CD8-positive, alpha-beta memory T cell (primary cell): Measurements from ENCODE around the gene TMSB4Y. TPM values are rescaled to one million over a fixed set of nuclear protein-coding genes. Genes with fewer than 3 reads are reported as not detected.

ENCODE experiments used
- CTCF ChIA-PET: fragments of 350-600 bp; sonication (Branson Sonifier 250); formaldehyde crosslinking; loops from one replicate; lab custom pipeline; 2021; ENCODE audit warnings: antibody characterized with exemption; lab: Charles Lee
- POLR2A ChIA-PET: fragments of 350-600 bp; sonication (Branson Sonifier 250); formaldehyde crosslinking; loops from one replicate; lab custom pipeline; 2021; ENCODE audit warnings: antibody characterized with exemption; lab: Charles Lee
- DNase-seq, 5 donors: peaks; one replicate each; pipeline versions ENCODE4 v3.0.0 to v3.0.0-alpha.2; 2020 to 2022; ENCODE audit warnings: mixed read lengths in 1 of 5
- H3K27ac ChIP-seq: one replicate; pipeline ENCODE4 v1.7.0; 2013; ENCODE audit warnings: low read depth, mild to moderate bottlenecking, low read length, moderate library complexity
- H3K27me3 ChIP-seq: 2 replicates; pipeline ENCODE4 v1.7.0; 2013; ENCODE audit warnings: low read length, mild to moderate bottlenecking; ENCODE audit not compliant: insufficient read depth, poor library complexity, severe bottlenecking
- H3K36me3 ChIP-seq: 2 replicates; pipeline ENCODE4 v1.7.0; 2013; ENCODE audit warnings: mild to moderate bottlenecking, low read length, moderate library complexity; ENCODE audit not compliant: insufficient read depth
- H3K4me1 ChIP-seq: 2 replicates; pipeline ENCODE4 v1.7.0; 2013; ENCODE audit warnings: mild to moderate bottlenecking, low read length, moderate library complexity; ENCODE audit not compliant: insufficient read depth
- H3K4me3 ChIP-seq: 2 replicates; pipeline ENCODE4 v1.7.0; 2013; ENCODE audit warnings: mild to moderate bottlenecking, low read length
- H3K9me3 ChIP-seq: 2 replicates; pipeline ENCODE4 v1.7.0; 2013; ENCODE audit warnings: mild to moderate bottlenecking, low read length
- H3K27ac Mint-ChIP-seq, 8 donors: one replicate each; pipeline ENCODE4 v1.8.0; 2020 to 2021; ENCODE audit warnings: mixed read lengths in 8 of 8, mild to moderate bottlenecking in 6 of 8, inconsistent platforms in 3 of 8, moderate library complexity in 3 of 8
- H3K27me3 Mint-ChIP-seq, 2 donors: one replicate each; pipeline ENCODE4 v1.8.0; 2020 to 2021; ENCODE audit warnings: mixed read lengths in 2 of 2, mild to moderate bottlenecking in 1 of 2, moderate library complexity in 1 of 2
- H3K36me3 Mint-ChIP-seq, 3 donors: one replicate each; pipeline ENCODE4 v1.8.0; 2020 to 2021; ENCODE audit warnings: mixed read lengths in 3 of 3, inconsistent platforms in 1 of 3, mild to moderate bottlenecking in 1 of 3
- H3K4me1 Mint-ChIP-seq, 3 donors: one replicate each; pipeline ENCODE4 v1.8.0; 2020 to 2021; ENCODE audit warnings: mixed read lengths in 3 of 3, inconsistent platforms in 1 of 3, mild to moderate bottlenecking in 1 of 3
- H3K4me3 Mint-ChIP-seq, 7 donors: one replicate each; pipeline ENCODE4 v1.8.0; 2020 to 2021; ENCODE audit warnings: mixed read lengths in 7 of 7, mild to moderate bottlenecking in 6 of 7, moderate library complexity in 4 of 7, inconsistent platforms in 2 of 7
- H3K9me3 Mint-ChIP-seq, 5 donors: one replicate each; pipeline ENCODE4 v1.8.0; 2020 to 2022; ENCODE audit warnings: mixed read lengths in 5 of 5, mild to moderate bottlenecking in 3 of 5, moderate library complexity in 2 of 5, inconsistent platforms in 1 of 5
- polyA plus RNA-seq: library from polyadenylated mRNA; unstranded; fragments of 300-500 nt; fragmentation: Illumina TruSeq; gene quantifications from one replicate; pipeline ENCODE4 v1.2.3, GENCODE V29; 2021
- total RNA-seq, 2 experiments: library from RNA; stranded (reverse); gene quantifications; one replicate each; pipeline ENCODE4 v1.2.3, GENCODE V29; 2021

TMSB4Y gene
- 1 to 10 TPM; 1.4 to 1.8 TPM for total RNA-seq
- not detected for polyA plus RNA-seq

GRCh38 chrY:13703568-13703968, at the start of gene TMSB4Y:
TSS of gene TMSB4Y (plus strand) at chrY:13703899.
- CTCF ChIA-PET, result interaction anchor here (0.7 kb wide), 1 partner anchor 1721 kb away, joined by 4 read pairs; no protein-coding TSS in a partner anchor
- H3K27ac Mint-ChIP-seq, result peak within 1 kb of the TSS in 2 of 8 donors; percentile 97 to 100

GRCh38 chrY:13664162-13664561, 39.5 kb upstream of the TMSB4Y start:
- H3K9me3 ChIP-seq, result no peaks in the 10 kb centered on the region
- Mint-ChIP-seq H3K4me3 (no peak overlapping the region), H3K9me3 (no peaks in the 10 kb centered on the region), H3K4me1 (no peaks in the 10 kb centered on the region), H3K27ac (no peak overlapping the region), H3K27me3 (no peaks in the 10 kb centered on the region), H3K36me3 (no peaks in the 10 kb centered on the region)
- H3K4me1 ChIP-seq, result no peaks in the 10 kb centered on the region
- H3K36me3 ChIP-seq, result no peaks in the 10 kb centered on the region
- no peak overlapping the region for H3K4me3 ChIP-seq
- H3K27ac ChIP-seq, result no peak overlapping the region
- POLR2A ChIA-PET, result no interaction called here
- no peak for DNase-seq
- CTCF ChIA-PET, result no interaction called here
- no peaks in the 10 kb centered on the region for H3K27me3 ChIP-seq

More at GRCh38 chrY:13703568-13703968, at the start of gene TMSB4Y:
- H3K4me1 ChIP-seq, result peaks cover 13% of the 10 kb centered on the region
- no peaks in the 10 kb centered on the region for H3K36me3 ChIP-seq
- Mint-ChIP-seq H3K4me1 (peaks cover 0 to 31% (median 0%) of the 10 kb centered on the region in 3 donors), H3K9me3 (no peaks in the 10 kb centered on the region), H3K4me3 (peak within 1 kb of the TSS in 2 of 7 donors; percentile 92 to 100), H3K27me3 (no peaks in the 10 kb centered on the region), H3K36me3 (peaks cover 0 to 12% (median 0%) of the 10 kb centered on the region in 3 donors)
- POLR2A ChIA-PET, result interaction anchor here (0.9 to 2.0 kb wide), 3 partner anchors 16 to 799 kb away, joined by 3 to 23 read pairs (median 3); partner anchors contain the start of genes DDX3Y and UTY
- no peaks in the 10 kb centered on the region for H3K27me3 ChIP-seq
- peak within 1 kb of the TSS; percentile 76 for H3K27ac ChIP-seq
- peak within 1 kb of the TSS; percentile 62 for H3K4me3 ChIP-seq
- H3K9me3 ChIP-seq, result no peaks in the 10 kb centered on the region
- DNase-seq, result peak in 3 of 5 donors; percentile 61 to 90 (median 65)

- Mint-ChIP-seq H3K27me3 (peaks cover 0 to 5% of the 10 kb centered on the region in 2 donors), H3K4me1 (no peaks in the 10 kb centered on the region), H3K4me3 (no peak overlapping the region), H3K27ac (no peak overlapping the region), H3K9me3 (peaks cover 0 to 15% (median 0%) of the 10 kb centered on the region in 5 donors), H3K36me3 (no peaks in the 10 kb centered on the region)
- Histone ChIP-seq H3K36me3 (no peaks in the 10 kb centered on the region), H3K4me1 (no peaks in the 10 kb centered on the region), H3K27me3 (no peaks in the 10 kb centered on the region), H3K4me3 (no peak overlapping the region), H3K27ac (no peak overlapping the region), H3K9me3 (no peaks in the 10 kb centered on the region)
- DNase-seq, result no peak
- POLR2A ChIA-PET, result no interaction called here
- CTCF ChIA-PET, result no interaction called here
Measured at GRCh38 chrY:13671122-13671521, 32.6 kb upstream of the TMSB4Y start.

GRCh38 chrY:13702276-13702675, 1.4 kb upstream of the TMSB4Y start:
- peak overlapping the region in 2 of 7 donors; percentile 27 to 63 for H3K4me3 Mint-ChIP-seq
- H3K36me3 Mint-ChIP-seq, result peaks cover 0 to 12% (median 0%) of the 10 kb centered on the region in 3 donors
- no peaks in the 10 kb centered on the region for H3K27me3 ChIP-seq
- peaks cover 0 to 25% (median 0%) of the 10 kb centered on the region in 3 donors for H3K4me1 Mint-ChIP-seq
- no peaks in the 10 kb centered on the region for H3K9me3 ChIP-seq
- no peaks in the 10 kb centered on the region for H3K27me3 Mint-ChIP-seq
- CTCF ChIA-PET, result no interaction called here
- no peaks in the 10 kb centered on the region for H3K9me3 Mint-ChIP-seq
- H3K4me3 ChIP-seq, result no peak overlapping the region
- peaks cover 13% of the 10 kb centered on the region for H3K4me1 ChIP-seq
- H3K36me3 ChIP-seq, result no peaks in the 10 kb centered on the region
- POLR2A ChIA-PET, result interaction anchor here (0.7 kb wide), 1 partner anchor 26 kb away, joined by 3 read pairs; no protein-coding TSS in a partner anchor
- DNase-seq, result no peak
- peak overlapping the region in 1 of 8 donors; percentile 100 for H3K27ac Mint-ChIP-seq
- no peak overlapping the region for H3K27ac ChIP-seq

DNA sequence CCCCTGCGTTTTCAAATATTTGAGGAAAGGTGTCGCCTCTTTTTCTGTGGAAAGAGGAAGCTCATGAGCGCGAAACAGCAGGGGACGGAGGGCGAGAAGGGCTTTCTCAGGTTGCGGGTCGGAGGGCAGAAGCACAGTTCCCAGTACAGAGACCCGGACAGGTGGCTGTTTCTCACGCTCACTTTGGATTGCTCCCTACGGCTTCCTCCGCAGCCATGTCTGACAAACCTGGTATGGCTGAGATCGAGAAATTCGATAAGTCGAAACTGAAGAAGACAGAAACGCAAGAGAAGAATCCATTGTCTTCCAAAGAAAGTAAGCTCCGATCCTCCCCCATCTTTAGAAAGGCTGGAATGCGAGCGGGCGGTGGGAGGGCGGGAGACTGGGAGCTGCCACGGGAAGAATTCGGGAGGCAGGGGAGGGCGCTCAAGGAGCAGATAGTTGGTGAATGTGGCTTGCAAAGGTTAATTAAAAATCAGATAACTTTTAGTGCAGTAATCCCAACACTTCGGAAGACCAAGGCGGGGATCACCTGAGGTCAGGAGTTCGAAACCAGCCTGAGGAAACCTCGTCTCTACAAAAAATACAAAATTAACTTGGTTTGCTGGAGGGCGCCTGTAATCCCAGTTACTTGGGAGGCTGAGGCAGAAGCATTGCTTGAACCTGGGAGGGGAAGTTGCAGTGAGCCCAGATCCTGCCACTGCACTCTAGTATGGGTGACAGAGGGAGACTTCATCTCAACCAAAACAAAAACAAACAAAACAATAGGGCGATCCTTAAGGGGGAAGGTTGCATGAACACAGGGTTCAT, 627 bp downstream of the TMSB4Y start:
- peak in 2 of 5 donors; percentile 5 to 51 for DNase-seq
- Mint-ChIP-seq H3K4me3 (peak overlapping the region in 2 of 7 donors; percentile 92 to 100), H3K27me3 (no peaks in the 10 kb centered on the region), H3K9me3 (no peaks in the 10 kb centered on the region), H3K27ac (peak overlapping the region in 2 of 8 donors; percentile 97 to 100), H3K36me3 (peaks cover 0 to 12% (median 0%) of the 10 kb centered on the region in 3 donors), H3K4me1 (peaks cover 0 to 31% (median 0%) of the 10 kb centered on the region in 3 donors)
- Histone ChIP-seq H3K36me3 (no peaks in the 10 kb centered on the region), H3K9me3 (no peaks in the 10 kb centered on the region), H3K27me3 (no peaks in the 10 kb centered on the region), H3K4me3 (peak overlapping the region; percentile 62), H3K4me1 (peaks cover 13% of the 10 kb centered on the region), H3K27ac (peak overlapping the region; percentile 76)
- POLR2A ChIA-PET, result interaction anchor here (0.9 to 2.0 kb wide), 3 partner anchors 16 to 800 kb away, joined by 3 to 23 read pairs (median 3); partner anchors contain the start of genes DDX3Y and UTY
- CTCF ChIA-PET, result interaction anchor here (0.7 kb wide), 1 partner anchor 1721 kb away, joined by 4 read pairs; no protein-coding TSS in a partner anchor

DNA sequence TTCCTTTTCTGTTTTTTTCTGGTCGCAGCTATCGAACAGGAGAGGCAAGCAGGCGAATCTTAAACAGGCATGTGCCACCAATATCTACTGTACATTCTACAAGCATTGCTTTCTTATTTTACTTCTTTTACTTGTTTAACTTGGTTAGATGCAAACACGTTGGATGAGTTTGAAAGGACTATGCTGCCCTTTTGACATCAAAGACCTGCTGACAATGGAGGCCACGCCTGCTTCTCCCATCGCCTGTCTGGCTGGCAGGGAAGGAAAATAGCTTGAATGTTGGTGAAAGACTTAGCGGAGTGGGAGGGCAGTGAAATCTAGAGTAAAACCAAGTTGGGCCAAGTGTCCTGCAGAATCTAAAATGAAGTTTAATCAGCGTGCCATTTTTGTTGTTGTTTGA, 1.5 kb downstream of the TMSB4Y start:
- Histone ChIP-seq H3K27ac (no peak overlapping the region), H3K27me3 (no peaks in the 10 kb centered on the region), H3K4me3 (peak overlapping the region; percentile 62), H3K9me3 (no peaks in the 10 kb centered on the region), H3K36me3 (no peaks in the 10 kb centered on the region), H3K4me1 (peaks cover 13% of the 10 kb centered on the region)
- Mint-ChIP-seq H3K36me3 (peaks cover 0 to 12% (median 0%) of the 10 kb centered on the region in 3 donors), H3K9me3 (no peaks in the 10 kb centered on the region), H3K27ac (peak overlapping the region in 2 of 8 donors; percentile 61 to 100), H3K4me3 (peak overlapping the region in 2 of 7 donors; percentile 92 to 100), H3K4me1 (peaks cover 0 to 31% (median 0%) of the 10 kb centered on the region in 3 donors), H3K27me3 (no peaks in the 10 kb centered on the region)
- ChIA-PET CTCF (no interaction called here), POLR2A (interaction anchor here (2.0 kb wide), 1 partner anchor 226 kb away, joined by 23 read pairs; the partner anchor contains the start of gene UTY)
- no peak for DNase-seq

- Mint-ChIP-seq H3K27ac (no peak overlapping the region), H3K4me1 (peaks cover 0 to 34% (median 0%) of the 10 kb centered on the region in 3 donors), H3K36me3 (peaks cover 0 to 17% (median 0%) of the 10 kb centered on the region in 3 donors), H3K4me3 (no peak overlapping the region), H3K27me3 (no peaks in the 10 kb centered on the region), H3K9me3 (no peaks in the 10 kb centered on the region)
- Histone ChIP-seq H3K9me3 (no peaks in the 10 kb centered on the region), H3K36me3 (no peaks in the 10 kb centered on the region), H3K4me3 (no peak overlapping the region), H3K27me3 (no peaks in the 10 kb centered on the region), H3K27ac (no peak overlapping the region), H3K4me1 (peaks cover 13% of the 10 kb centered on the region)
- ChIA-PET CTCF (no interaction called here), POLR2A (no interaction called here)
- no peak for DNase-seq
Measured at GRCh38 chrY:13708038-13708437, 4.3 kb downstream of the TMSB4Y start.

- no peaks in the 10 kb centered on the region for H3K36me3 ChIP-seq
- H3K4me1 Mint-ChIP-seq, result no peaks in the 10 kb centered on the region
- POLR2A ChIA-PET, result no interaction called here
- H3K4me1 ChIP-seq, result no peaks in the 10 kb centered on the region
- H3K4me3 ChIP-seq, result no peak overlapping the region
- H3K27ac Mint-ChIP-seq, result no peak overlapping the region
- CTCF ChIA-PET, result no interaction called here
- no peaks in the 10 kb centered on the region for H3K36me3 Mint-ChIP-seq
- H3K27me3 ChIP-seq, result no peaks in the 10 kb centered on the region
- H3K27me3 Mint-ChIP-seq, result no peaks in the 10 kb centered on the region
- no peaks in the 10 kb centered on the region for H3K9me3 ChIP-seq
- DNase-seq, result no peak
- H3K27ac ChIP-seq, result no peak overlapping the region
- no peak overlapping the region for H3K4me3 Mint-ChIP-seq
- peaks cover 0 to 2% (median 0%) of the 10 kb centered on the region in 5 donors for H3K9me3 Mint-ChIP-seq
Measured at GRCh38 chrY:13718996-13719395, 15.3 kb downstream of the TMSB4Y start.
